Dermis blood vessel endothelial cell (primary cell): ENCODE data around the gene UGT1A7. TPM values are rescaled to one million over a fixed set of nuclear protein-coding genes. Genes with fewer than 3 reads are reported as not detected.
A peak's percentile ranks its signal among the peaks of the same experiment; 100 is the strongest.
"Not testable (repeated sequence)": the region's sequence is repeated elsewhere in the genome, so short reads cannot be mapped to it uniquely, and the experiment has no call there.

ENCODE experiments used
- DNase-seq: peaks from one replicate; pipeline ENCODE4 v3.0.0; 2010
- total RNA-seq: library from RNA; depleted of rRNA; stranded (reverse); fragments of >200 nt; gene quantifications from 2 replicates; pipeline ENCODE4 v1.2.3, GENCODE V29; 2014

Gene UGT1A7
- total RNA-seq, 1 donor from 2014 or later = not detected

DNA sequence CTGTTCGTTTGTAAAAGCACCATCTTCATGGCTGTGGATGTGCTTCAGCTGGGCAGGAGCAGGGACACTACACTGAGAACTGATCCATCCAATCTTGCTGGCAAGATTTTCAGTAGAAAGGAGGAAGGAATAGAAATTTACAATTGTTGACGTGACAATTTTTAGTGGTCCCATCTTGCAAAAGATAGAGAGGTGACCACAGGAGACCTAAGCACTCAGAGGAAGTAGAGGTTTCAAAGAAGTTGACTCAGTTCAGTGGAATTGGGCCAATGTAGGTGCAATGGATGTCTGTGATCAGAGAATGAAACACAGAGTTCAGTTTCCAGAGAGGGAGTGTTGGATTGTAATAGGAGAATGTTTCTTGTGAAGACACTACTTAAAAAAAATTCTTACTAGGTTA lies 32.4 kb downstream of the UGT1A7 start:
- no peak for DNase-seq

DNA sequence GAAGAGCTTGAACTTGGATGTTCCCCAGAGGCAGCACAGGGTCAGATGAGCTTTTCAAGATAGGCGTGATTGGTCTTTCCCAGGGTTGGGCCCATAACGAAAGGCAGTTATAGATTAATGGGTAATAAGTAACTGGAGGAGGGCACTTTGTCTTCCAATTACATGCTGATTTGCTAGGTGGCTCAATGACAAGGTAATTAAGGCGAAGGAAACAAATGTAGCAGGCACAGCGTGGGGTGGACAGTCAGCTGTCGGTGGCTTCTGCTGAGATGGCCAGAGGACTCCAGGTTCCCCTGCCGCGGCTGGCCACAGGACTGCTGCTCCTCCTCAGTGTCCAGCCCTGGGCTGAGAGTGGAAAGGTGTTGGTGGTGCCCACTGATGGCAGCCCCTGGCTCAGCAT lies 36.9 kb downstream of the UGT1A7 start, which contains the start of gene UGT1A4:
UGT1A4 (plus strand) TSS at position 185 of the 400 bp plus-strand sequence; CDS start at position 270, 85 bp downstream.
- no peak for DNase-seq

DNA sequence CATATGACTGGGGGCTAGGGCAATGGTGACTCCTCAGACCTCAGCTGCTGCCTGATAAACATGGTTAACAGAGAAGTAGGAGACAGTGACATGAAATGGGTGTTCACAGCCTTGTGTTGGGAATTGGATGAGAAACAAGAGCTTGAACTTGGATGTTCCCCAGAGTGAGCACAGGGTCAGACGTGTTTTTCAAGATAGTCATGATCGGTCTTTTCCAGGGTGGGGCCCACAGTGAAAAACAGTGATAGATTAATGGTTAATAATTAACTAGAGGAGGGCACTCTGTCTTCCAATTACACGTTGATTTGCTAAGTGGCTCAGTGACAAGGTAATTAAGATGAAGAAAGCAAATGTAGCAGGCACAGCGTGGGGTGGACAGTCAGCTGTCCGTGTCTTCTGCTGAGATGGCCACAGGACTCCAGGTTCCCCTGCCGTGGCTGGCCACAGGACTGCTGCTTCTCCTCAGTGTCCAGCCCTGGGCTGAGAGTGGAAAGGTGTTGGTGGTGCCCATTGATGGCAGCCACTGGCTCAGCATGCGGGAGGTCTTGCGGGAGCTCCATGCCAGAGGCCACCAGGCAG lies 47.1 kb downstream of the UGT1A7 start, which contains the start of gene UGT1A3:
UGT1A3 (plus strand) TSS at position 320 of the 579 bp plus-strand sequence; CDS start at position 405, 85 bp downstream.
- DNase-seq = no peak

- DNase-seq = not testable (repeated sequence)
Observed at GRCh38 chr2:233736868-233737653, 55.4 kb downstream of the UGT1A7 start.

- no peak for DNase-seq
Observed at GRCh38 chr2:233740870-233741269, 59.2 kb downstream of the UGT1A7 start.

- DNase-seq = no peak
Observed at GRCh38 chr2:233743464-233744259, 62.0 kb downstream of the UGT1A7 start.

GRCh38 chr2:233745073-233745755 lies 63.5 kb downstream of the UGT1A7 start:
- no peak for DNase-seq

DNA sequence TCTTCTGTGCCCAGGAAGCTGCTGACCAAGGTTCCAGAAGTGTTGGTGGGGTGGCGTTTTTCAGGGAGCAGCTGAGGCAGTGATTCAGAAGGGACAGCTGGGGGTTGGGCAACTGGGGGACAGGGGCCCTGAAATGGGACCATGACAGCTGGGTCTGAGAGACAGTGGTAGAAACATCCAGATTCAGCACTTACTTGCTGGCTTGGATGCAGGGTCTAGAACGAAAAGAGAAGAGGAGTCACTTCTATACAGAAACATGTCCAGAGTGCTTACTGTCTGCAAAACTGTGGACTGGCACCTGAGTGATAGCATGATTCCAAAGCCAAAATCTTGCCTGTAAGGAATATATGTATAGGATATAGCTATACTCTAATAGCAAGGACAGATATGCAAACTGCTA lies 64.1 kb downstream of the UGT1A7 start:
- not testable (repeated sequence) for DNase-seq

- DNase-seq = no peak
Observed at GRCh38 chr2:233746475-233747282, 65.0 kb downstream of the UGT1A7 start.

DNA sequence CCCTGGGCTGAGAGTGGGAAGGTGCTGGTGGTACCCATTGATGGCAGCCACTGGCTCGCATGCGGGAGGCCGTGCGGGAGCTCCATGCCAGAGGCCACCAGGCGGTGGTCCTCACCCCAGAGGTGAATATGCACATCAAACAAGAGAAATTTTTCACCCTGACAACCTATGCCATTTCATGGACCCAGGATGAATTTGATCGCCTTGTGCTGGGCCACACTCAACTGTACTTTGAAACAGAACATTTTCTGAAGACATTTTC lies 65.5 kb downstream of the UGT1A7 start:
- DNase-seq = no peak

DNA sequence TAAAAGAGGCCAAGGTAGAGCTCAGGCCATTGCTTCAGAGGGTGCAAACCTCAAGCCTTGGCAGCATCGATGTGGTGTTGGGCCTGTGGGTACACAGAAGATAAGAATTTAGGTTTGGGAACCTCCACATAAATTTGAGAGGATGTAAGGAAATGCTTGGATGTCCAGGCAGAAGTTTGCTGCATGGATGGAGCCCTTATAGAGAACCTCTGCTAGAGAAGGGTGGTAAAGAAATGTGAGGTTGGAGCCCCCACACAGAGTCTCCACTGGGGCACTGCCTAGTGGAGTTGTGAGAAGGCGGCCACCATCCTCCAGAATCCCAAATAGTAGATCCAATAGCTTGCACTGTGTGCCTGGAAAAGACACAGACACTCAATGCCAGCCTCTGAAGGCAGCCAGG lies 69.0 kb downstream of the UGT1A7 start:
- DNase-seq = not testable (repeated sequence)

GRCh38 chr2:233751212-233752009 lies 69.7 kb downstream of the UGT1A7 start:
- DNase-seq = not testable (repeated sequence)

DNA sequence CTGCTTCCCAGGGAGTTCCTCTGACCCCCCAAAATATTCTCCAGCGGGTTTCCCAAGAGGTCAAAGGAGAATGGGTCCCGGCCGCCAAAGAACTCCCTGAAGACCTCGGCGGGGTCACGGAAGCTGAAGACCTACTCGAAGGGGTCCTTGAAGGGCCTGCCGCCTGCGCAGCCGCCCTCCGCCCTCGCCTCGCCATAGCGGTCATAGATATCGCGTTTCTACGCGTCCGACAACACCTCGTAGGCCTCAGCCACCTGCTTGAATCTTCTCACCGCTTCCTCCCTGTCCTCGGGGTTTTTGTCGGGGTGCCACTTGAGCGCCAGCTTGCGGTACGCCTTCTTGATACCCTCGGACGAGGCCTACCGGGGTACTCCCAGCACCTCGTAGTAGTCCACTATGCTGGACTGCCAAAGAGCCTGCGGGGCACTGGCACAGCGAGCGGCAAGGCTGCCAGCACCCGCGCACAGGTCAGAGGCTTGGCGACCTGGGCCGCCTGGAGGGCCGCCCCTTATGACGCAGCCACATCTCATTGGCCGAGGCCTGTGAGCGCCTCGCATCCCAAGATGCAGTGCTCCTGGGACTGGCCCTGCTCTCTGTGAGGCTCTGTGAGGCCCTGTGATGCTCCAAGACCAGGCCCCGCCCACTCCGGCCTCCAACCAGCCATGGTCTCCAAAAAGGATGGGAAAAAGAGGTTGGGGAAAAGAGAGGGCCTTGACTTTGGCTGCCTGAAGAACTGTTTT lies 73.3 kb downstream of the UGT1A7 start:
- no peak for DNase-seq

DNA sequence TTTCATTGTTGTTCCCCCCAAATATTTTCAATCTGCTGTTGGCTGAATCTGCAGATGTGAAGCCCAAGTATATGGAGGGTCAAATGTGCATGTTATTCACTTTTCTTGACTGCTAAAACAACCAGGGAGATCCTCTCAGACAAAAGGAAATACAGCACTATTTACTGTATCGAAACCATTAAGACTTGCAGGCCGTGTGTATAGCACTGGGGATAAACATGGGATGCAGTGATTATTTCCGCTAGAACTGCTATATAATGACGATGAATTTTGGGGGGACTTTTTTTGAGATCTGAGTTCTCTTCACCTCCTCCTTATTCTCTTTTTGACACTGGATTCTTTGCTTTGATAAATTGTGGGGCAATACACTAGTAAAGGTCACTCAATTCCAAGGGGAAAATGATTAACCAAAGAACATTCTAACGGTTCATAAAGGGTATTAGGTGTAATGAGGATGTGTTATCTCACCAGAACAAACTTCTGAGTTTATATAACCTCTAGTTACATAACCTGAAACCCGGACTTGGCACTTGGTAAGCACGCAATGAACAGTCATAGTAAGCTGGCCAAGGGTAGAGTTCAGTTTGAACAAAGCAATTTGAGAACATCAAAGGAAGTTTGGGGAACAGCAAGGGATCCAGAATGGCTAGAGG lies 74.9 kb downstream of the UGT1A7 start:
- DNase-seq = no peak

DNA sequence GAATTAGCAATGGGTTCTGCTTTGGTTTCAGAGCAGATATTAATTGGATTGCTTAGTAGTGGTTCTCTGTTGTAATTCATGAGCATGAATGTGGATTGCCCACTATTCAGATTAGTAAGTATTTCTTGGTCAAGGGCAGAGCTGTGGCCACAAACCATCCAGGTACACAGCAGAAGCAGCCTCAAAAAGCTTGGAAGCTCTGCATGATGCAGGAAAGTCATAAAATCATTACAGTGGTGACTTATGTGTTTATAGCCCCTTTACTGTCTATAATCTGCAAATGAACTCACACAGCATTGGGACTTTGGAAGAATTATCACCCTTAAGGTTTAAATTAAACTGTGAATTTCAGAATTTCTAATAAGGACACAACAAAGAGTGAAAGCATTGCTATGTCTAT lies 76.4 kb downstream of the UGT1A7 start:
- no peak for DNase-seq

- no peak for DNase-seq
Observed at GRCh38 chr2:233758849-233759248, 77.1 kb downstream of the UGT1A7 start.

- DNase-seq = no peak
Observed at GRCh38 chr2:233760043-233760442, 78.3 kb downstream of the UGT1A7 start, which contains the start of gene UGT1A1. TSS of gene UGT1A1 (plus strand) at chr2:233760270. CDS start at chr2:233760288, 18 bp downstream.

DNA sequence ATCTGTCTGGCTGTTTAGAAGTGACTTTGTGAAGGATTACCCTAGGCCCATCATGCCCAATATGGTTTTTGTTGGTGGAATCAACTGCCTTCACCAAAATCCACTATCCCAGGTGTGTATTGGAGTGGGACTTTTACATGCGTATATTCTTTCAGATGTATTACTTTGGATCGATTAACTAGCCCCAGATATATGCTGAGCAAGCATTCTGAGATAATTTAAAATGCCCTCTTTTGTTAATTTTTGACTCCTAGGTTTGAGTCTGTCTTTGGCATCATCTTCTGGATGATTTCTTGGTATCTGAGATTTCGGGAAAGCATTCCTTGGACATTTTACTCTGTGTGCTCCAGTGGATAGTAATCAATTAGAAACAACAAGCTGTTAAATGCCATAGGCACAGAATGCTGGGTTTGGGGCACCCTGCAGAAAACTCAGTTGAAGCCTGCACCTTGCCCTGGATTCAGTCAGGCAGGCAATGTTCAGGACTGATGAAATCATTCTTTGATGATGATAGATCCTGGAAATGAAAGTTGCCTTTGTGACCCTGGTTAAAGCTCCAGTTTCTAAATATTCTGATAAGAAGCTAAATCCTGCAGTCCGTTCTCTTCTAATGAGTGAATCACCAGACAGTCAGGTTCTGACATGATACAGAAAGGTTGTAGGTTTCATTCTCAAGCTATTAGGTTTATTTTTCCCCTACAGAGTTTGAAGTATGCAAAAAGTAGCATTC lies 79.5 kb downstream of the UGT1A7 start:
- DNase-seq = no peak

DNA sequence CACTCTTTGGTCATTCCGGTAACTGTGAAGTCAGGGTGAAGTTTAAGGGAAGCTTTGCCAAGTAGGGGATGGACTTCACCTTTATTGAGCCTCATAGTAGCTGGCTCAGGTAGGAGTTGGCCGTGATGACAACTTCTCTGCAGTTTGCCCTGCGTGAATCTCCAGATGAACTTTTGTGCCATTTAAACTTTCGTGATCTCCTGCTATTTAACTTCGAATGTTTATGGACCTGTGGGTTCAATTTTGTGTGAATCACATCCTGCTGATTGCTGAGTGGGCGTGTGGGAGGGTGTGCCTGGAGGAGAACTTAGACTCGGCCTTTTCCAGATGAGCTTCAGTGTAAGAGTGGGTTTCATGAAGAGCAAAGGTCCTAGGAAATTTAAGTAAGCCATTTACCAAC lies 82.6 kb downstream of the UGT1A7 start:
- peak; percentile 17 for DNase-seq
